Spleen (tissue), 7 donors: ENCODE measurements around the gene GNG7.

Experiments
- CTCF ChIP-seq, 11 experiments: fragments of 200-600 bp in 7 of 11; fragments of 450-650 bp in 4 of 11; sonication (generic) in 4 of 11; IDR thresholded peaks in 8 of 11; conservative IDR thresholded peaks in 3 of 11; 1 replicate in 7 of 11; 2 replicates in 4 of 11; pipeline versions ENCODE4 v1.4.0 to v1.8.0; 2016 to 2021; ENCODE audit warnings: antibody characterized with exemption in 11 of 11, inconsistent platforms in 4 of 11, mild to moderate bottlenecking in 1 of 11
- POLR2A ChIP-seq, 3 donors: fragments of 450-650 bp; IDR thresholded peaks; one replicate each; pipeline ENCODE4 v1.5.1; 2017; ENCODE audit warnings: antibody characterized with exemption in 3 of 3, mild to moderate bottlenecking in 1 of 3
- donor health status: DM: no; HTN: no; CAD: no; lungs with moderate emphysema.
- donor health status: DM: no; HTN: no; CAD: no.
- donor health status: DM: no; HTN: no; CAD: no.

DNA sequence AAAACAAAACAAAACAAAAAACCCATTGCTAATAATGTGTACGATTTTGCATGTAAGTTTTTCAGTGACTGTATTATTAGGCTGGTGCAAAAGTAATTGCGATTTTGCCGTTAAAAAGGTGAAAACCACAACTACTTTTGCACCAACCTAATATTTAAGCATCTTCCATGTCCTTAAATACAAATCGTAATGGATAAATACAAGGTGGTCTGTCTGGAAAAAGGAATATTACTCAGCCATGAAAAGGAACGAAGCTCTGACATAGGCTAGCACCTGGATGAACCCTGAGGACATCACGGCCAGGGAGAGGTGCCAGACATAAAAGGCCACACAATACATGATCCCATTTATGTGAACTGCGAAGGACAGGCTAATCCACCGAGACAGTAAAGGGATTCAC lies 193.4 kb downstream of the GNG7 start:
- no peak for TF ChIP-seq CTCF (IDR thresholded peaks at IDR 0.05 in 8 of 11, conservative IDR thresholded peaks at IDR 0.05 in 3 of 11)
- TF ChIP-seq POLR2A (IDR thresholded peaks at IDR 0.05) = no peak
